Measurements from ENCODE around the gene CNNM4. TPM values are rescaled to one million over a fixed set of nuclear protein-coding genes. Genes with fewer than 3 reads are reported as not detected.
A peak's percentile ranks its signal among the peaks of the same experiment; 100 is the strongest.

Gene CNNM4
- total RNA-seq, 3 donors from 2014 or later: 53.4 to 134 (median 101) TPM

GRCh38 chr2:96797066-96797625 lies 36.4 kb downstream of the CNNM4 start:
- peaks cover 5% of the 10 kb centered on the region for H3K4me1 ChIP-seq (ENCODE audit: low read depth)
- intact Hi-C loops (cut with DNase I, micrococcal nuclease): no loop called here
- no peak overlapping the region for H3K4me3 ChIP-seq
- TF ChIP-seq CTCF (IDR thresholded peaks at IDR 0.05): no peak
- DNase-seq: peak in 1 of 3 donors; percentile 22
- no peak for ATAC-seq
- peaks cover 4% of the 10 kb centered on the region for H3K36me3 ChIP-seq (ENCODE audit: low read depth)
- H3K9me3 ChIP-seq: no peaks in the 10 kb centered on the region

GRCh38 chr2:96798733-96799622 lies 38.3 kb downstream of the CNNM4 start:
- peak in 1 of 3 donors; percentile 17 for DNase-seq
- no peak overlapping the region for H3K4me3 ChIP-seq
- no peak for TF ChIP-seq CTCF (IDR thresholded peaks at IDR 0.05)
- peaks cover 4% of the 10 kb centered on the region for H3K36me3 ChIP-seq (ENCODE audit: low read depth)
- H3K4me1 ChIP-seq (ENCODE audit: low read depth): peaks cover 5% of the 10 kb centered on the region
- intact Hi-C loops (cut with DNase I, micrococcal nuclease): no loop called here
- no peaks in the 10 kb centered on the region for H3K9me3 ChIP-seq
- no peak for ATAC-seq

- ATAC-seq (no peak), DNase-seq (no peak)
- Histone ChIP-seq H3K4me1 (ENCODE audit: low read depth) (peaks cover 5% of the 10 kb centered on the region), H3K4me3 (no peak overlapping the region), H3K36me3 (ENCODE audit: low read depth) (peaks cover 4% of the 10 kb centered on the region), H3K9me3 (no peaks in the 10 kb centered on the region)
- TF ChIP-seq CTCF (IDR thresholded peaks at IDR 0.05): no peak
- intact Hi-C loops (cut with DNase I, micrococcal nuclease): no loop called here
Observed at GRCh38 chr2:96799623-96799935, 38.9 kb downstream of the CNNM4 start.

GRCh38 chr2:96800061-96801004 lies 39.6 kb downstream of the CNNM4 start:
- H3K36me3 ChIP-seq (ENCODE audit: low read depth): peaks cover 4% of the 10 kb centered on the region
- H3K9me3 ChIP-seq: no peaks in the 10 kb centered on the region
- DNase-seq: no peak
- ATAC-seq: peak; percentile 24
- TF ChIP-seq CTCF (IDR thresholded peaks at IDR 0.05): no peak
- H3K4me1 ChIP-seq (ENCODE audit: low read depth): peaks cover 5% of the 10 kb centered on the region
- intact Hi-C loops (cut with DNase I, micrococcal nuclease): no loop called here
- H3K4me3 ChIP-seq: no peak overlapping the region

GRCh38 chr2:96801005-96801785 lies 40.5 kb downstream of the CNNM4 start:
- intact Hi-C loops (cut with DNase I, micrococcal nuclease): no loop called here
- no peaks in the 10 kb centered on the region for H3K9me3 ChIP-seq
- peaks cover 5% of the 10 kb centered on the region for H3K4me1 ChIP-seq (ENCODE audit: low read depth)
- TF ChIP-seq CTCF (IDR thresholded peaks at IDR 0.05): peak; percentile 81
- DNase-seq (peak; percentile 84 to 89 (median 88)), ATAC-seq (peak; percentile 96)
- peaks cover 4% of the 10 kb centered on the region for H3K36me3 ChIP-seq (ENCODE audit: low read depth)
- no peak overlapping the region for H3K4me3 ChIP-seq
